D721Med (cell line): Measurements from ENCODE around the gene CDC27.
"Not testable (repeated sequence)": the region's sequence is repeated elsewhere in the genome, so short reads cannot be mapped to it uniquely, and the experiment has no call there.

Experiments used
- DNase-seq: peaks from one replicate; pipeline ENCODE4 v3.0.0; 2011; ENCODE audit warnings: low spot score; ENCODE audit not compliant: insufficient read length
- FAIRE-seq: peaks from 2 replicates; lab custom pipeline; 2011; peaks lifted over from hg19 to GRCh38; lab: Jason Lieb, UNC
- TF ChIP-seq, protein P1 (sequence below): IDR thresholded peaks from 2 replicates; pipeline ENCODE4 v1.5.1; 2012; ENCODE audit warnings: mild to moderate bottlenecking, control low read depth; ENCODE audit not compliant: insufficient read depth; ENCODE audit errors: missing control alignments

Gene CDC27

DNA sequence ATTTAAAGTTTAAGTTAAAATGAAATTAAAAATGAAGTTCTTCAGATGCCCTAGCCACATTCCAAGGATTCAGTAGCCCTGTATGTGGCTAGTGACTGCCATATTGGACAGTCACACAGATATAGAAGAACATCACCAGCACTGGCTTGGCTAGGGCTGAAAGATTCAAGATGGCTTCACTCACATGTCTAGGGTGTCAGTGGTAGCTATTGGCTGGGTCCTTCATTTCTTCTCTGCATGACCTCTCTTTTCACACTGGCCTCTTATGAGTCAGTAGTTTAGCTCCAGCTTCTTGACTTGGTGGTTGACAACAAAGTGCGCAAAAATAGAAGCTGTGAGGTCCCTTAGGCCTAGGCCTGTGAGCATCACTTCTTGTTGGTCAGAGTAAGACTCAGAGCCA, 1.7 kb upstream of the CDC27 start:
- DNase-seq, result no peak
- no peak for FAIRE-seq
- TF ChIP-seq, protein P1, sequence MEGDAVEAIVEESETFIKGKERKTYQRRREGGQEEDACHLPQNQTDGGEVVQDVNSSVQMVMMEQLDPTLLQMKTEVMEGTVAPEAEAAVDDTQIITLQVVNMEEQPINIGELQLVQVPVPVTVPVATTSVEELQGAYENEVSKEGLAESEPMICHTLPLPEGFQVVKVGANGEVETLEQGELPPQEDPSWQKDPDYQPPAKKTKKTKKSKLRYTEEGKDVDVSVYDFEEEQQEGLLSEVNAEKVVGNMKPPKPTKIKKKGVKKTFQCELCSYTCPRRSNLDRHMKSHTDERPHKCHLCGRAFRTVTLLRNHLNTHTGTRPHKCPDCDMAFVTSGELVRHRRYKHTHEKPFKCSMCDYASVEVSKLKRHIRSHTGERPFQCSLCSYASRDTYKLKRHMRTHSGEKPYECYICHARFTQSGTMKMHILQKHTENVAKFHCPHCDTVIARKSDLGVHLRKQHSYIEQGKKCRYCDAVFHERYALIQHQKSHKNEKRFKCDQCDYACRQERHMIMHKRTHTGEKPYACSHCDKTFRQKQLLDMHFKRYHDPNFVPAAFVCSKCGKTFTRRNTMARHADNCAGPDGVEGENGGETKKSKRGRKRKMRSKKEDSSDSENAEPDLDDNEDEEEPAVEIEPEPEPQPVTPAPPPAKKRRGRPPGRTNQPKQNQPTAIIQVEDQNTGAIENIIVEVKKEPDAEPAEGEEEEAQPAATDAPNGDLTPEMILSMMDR, result no peak

DNA sequence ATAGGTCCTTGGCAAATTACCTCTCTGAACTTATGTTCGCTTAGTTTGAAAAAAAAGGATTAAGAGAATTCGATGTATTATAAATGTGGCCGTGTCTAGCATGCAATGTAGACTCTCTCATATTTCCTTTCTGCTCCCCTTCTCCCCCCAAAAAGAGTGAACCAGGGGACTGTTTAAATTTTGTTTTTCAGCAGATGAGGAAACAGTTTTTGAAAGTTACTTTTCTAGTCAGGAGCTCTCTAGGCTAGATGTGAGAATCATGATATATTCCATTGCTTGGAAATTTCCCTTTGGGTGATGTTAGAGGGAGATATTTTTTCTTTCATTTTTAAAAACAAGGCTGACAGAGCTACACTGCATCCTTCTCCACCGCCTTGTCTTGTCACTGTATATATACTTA, 1.1 kb upstream of the CDC27 start:
- FAIRE-seq, result no peak
- TF ChIP-seq, protein P1, result no peak
- no peak for DNase-seq

DNA sequence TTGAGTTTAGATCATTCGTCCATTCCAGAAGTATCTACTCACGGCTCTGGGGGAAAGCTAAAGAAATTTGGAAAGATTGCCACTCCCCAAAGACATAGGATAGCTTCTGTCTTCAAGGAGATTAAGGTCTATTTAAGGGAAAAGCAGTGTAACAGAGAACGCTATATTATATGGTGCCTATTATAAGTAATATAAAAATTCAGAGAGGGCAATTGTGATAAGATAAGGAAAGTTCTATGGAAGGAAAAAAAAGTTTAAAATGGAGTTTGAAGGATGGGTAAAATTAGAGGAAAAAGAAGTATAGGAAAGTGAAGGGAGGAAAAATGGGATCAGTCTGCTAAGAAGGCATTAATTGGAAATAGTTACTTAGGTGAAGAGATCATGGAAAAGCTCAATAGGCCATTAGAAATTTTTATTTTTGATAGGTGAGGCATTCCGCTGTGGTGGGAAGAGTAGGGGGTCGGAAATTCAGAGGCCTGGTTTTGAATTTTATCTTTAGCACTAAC, 690 bp upstream of the CDC27 start:
- TF ChIP-seq, protein P1, result no peak
- FAIRE-seq (no peak), DNase-seq (no peak)

DNA sequence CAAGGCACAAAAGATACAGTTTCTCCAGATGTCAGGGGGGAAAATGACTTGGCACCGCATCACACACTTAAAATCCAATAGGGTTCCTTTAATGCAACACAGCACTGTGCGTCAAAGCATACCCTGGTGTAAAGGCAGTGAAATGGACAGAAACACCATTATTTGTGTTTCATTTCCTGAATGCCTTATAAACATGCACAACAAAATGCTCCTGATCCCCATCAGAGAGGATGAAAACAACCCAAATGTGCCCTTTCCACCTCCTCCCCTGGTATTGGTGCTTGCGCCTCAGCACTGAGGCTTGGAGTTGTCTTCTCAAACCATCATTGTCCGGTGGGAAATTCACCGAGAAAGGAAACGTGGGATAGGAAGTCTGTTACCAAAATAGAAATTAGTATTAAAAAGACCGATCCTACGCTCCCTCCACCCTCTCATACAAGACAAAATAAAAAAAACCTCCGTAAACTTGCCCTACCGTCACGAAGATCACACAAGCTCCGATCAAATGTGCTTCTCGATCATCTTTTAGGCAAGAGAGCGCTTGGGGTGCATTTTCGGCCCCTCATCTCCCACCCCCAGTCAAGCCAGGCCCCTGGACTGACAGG, 722 bp downstream of the CDC27 start:
- FAIRE-seq (no peak), DNase-seq (no peak)
- TF ChIP-seq, protein P1, result no peak

GRCh38 chr17:47184681-47185080, 4.4 kb downstream of the CDC27 start:
- DNase-seq (no peak), FAIRE-seq (no peak)
- TF ChIP-seq, protein P1, result no peak

DNA sequence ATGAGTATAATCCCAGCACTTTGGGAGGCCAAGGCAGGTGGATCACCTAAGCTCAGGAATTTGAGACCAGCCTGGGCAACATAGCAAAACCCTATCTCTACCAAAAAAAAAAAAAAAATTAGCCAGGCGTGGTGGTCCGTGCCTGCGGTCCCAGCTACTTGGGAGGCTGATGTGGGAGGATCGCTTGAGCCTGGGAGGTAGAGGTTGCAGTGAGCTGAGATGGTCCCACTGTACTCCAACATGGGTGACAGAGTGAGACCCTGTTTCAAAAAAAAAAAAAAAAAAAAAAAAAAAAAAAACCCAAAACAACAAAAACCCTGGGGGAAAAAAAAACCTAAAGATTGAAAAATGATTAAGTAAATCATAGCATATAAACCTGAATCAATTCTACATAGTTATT, 8.1 kb downstream of the CDC27 start:
- not testable (repeated sequence) for FAIRE-seq, DNase-seq

GRCh38 chr17:47180337-47180736, 8.8 kb downstream of the CDC27 start:
- no peak for DNase-seq
- FAIRE-seq, result no peak
- TF ChIP-seq, protein P1, result no peak
